IMR-90 (cell line): Measurements from ENCODE around the gene AMN. TPM values are rescaled to one million over a fixed set of nuclear protein-coding genes. Genes with fewer than 3 reads are reported as not detected.

Experiments
- ATAC-seq: fragments of 200-7000 bp; cut with Tn5 transposase; 2 replicates; pipeline ENCODE4 v1.9.1; 2020; ENCODE audit warnings: low read depth, mild to moderate bottlenecking, moderate library complexity
- BruUV-seq: library from RNA; stranded (reverse); fragments of 400-500 nt; replicated peaks from 2 replicates; lab custom pipeline; 2021; lab: Mats Ljungman, UMichigan
- CTCF ChIA-PET: fragments of 300-600 bp; formaldehyde crosslinking; extraction: SDS; loops from one replicate; lab custom pipeline; 2021; ENCODE audit warnings: antibody characterized with exemption; lab: Yijun Ruan, JAX
- POLR2A ChIA-PET: fragments of 300-600 bp; sonication (Branson Sonifier 250); formaldehyde crosslinking; loops from one replicate; lab custom pipeline; 2022; ENCODE audit warnings: antibody characterized with exemption; ENCODE audit not compliant: unreplicated experiment; lab: Charles Lee
- DNase-seq: peaks from one replicate; pipeline ENCODE4 v3.0.0; 2013
- H2AFZ ChIP-seq: replicated peaks from 2 replicates; pipeline ENCODE3; 2013; ENCODE audit warnings: low read length, mild to moderate bottlenecking; ENCODE audit not compliant: poor library complexity
- H2AK5ac ChIP-seq: 2 replicates; pipeline ENCODE4 v1.6.1; 2013; ENCODE audit warnings: low read depth, low read length, inconsistent platforms
- H2AK9ac ChIP-seq: replicated peaks from 2 replicates; pipeline ENCODE3; 2013; ENCODE audit warnings: mild to moderate bottlenecking, low read depth, low read length, moderate library complexity; ENCODE audit not compliant: poor library complexity
- H2BK120ac ChIP-seq: 2 replicates; pipeline ENCODE4 v1.6.1; 2013; ENCODE audit warnings: low read depth, low read length, inconsistent platforms
- H2BK15ac ChIP-seq: 3 replicates; pipeline ENCODE4 v1.6.1; 2013; ENCODE audit warnings: low read depth, low read length, inconsistent platforms
- H2BK20ac ChIP-seq: 2 replicates; pipeline ENCODE4 v1.6.1; 2013; ENCODE audit warnings: low read depth, mild to moderate bottlenecking, inconsistent platforms, low read length, moderate library complexity
- H2BK5ac ChIP-seq: 2 replicates; pipeline ENCODE4 v1.6.1; 2013; ENCODE audit warnings: mild to moderate bottlenecking, low read depth, low read length, inconsistent platforms; ENCODE audit not compliant: poor library complexity, severe bottlenecking
- H3K14ac ChIP-seq: replicated peaks from 2 replicates; pipeline ENCODE4 v1.6.1; 2013; ENCODE audit warnings: low read depth, low read length, inconsistent platforms
- H3K18ac ChIP-seq: 2 replicates; pipeline ENCODE4 v1.6.1; 2013; ENCODE audit warnings: low read depth, low read length, control low read depth
- H3K23ac ChIP-seq: 2 replicates; pipeline ENCODE4 v1.6.1; 2013; ENCODE audit warnings: low read depth, low read length, inconsistent platforms
- H3K27ac ChIP-seq: 2 replicates; pipeline ENCODE4 v1.5.1; 2013; ENCODE audit warnings: mild to moderate bottlenecking, control low read depth, low read length; ENCODE audit not compliant: insufficient read depth
- H3K27me3 ChIP-seq: 2 replicates; pipeline ENCODE4 v1.6.1; 2013; ENCODE audit warnings: low read length; ENCODE audit not compliant: control insufficient read depth, insufficient read depth
- H3K36me3 ChIP-seq: 2 replicates; pipeline ENCODE4 v1.6.1; 2013; ENCODE audit warnings: low read length, mixed read lengths; ENCODE audit not compliant: control insufficient read depth, insufficient read depth
- H3K4ac ChIP-seq: 2 replicates; pipeline ENCODE4 v1.6.1; 2013; ENCODE audit warnings: low read depth, low read length, inconsistent platforms
- H3K4me1 ChIP-seq: 2 replicates; pipeline ENCODE4 v1.6.1; 2013; ENCODE audit warnings: low read length, mixed read lengths; ENCODE audit not compliant: control insufficient read depth, insufficient read depth
- H3K4me2 ChIP-seq: 2 replicates; pipeline ENCODE4 v1.6.1; 2013; ENCODE audit warnings: low read depth, mild to moderate bottlenecking, control low read depth, low read length, moderate library complexity
- H3K4me3 ChIP-seq: 2 replicates; pipeline ENCODE4 v1.5.1; 2013; ENCODE audit warnings: low read depth, mild to moderate bottlenecking, control low read depth, low read length, moderate library complexity; ENCODE audit not compliant: insufficient read depth
- H3K56ac ChIP-seq: 2 replicates; pipeline ENCODE4 v1.6.1; 2013; ENCODE audit warnings: low read length, inconsistent platforms; ENCODE audit not compliant: insufficient read depth; ENCODE audit errors: extremely low read depth
- H3K79me1 ChIP-seq, 2 experiments: 2 replicates each; pipeline ENCODE4 v1.6.1; 2013; ENCODE audit warnings: low read length in 2 of 2, inconsistent platforms in 1 of 2, low read depth in 1 of 2
- H3K9ac ChIP-seq: 2 replicates; pipeline ENCODE4 v1.6.1; 2013; ENCODE audit warnings: low read depth, low read length, control low read depth
- H3K9me1 ChIP-seq: 2 replicates; pipeline ENCODE4 v1.6.1; 2013; ENCODE audit warnings: low read length, inconsistent platforms; ENCODE audit not compliant: insufficient read depth
- H3K9me3 ChIP-seq: 2 replicates; pipeline ENCODE4 v1.6.1; 2013; ENCODE audit warnings: low read length; ENCODE audit not compliant: control insufficient read depth, insufficient read depth
- H4K20me1 ChIP-seq: 2 replicates; pipeline ENCODE4 v1.6.1; 2013; ENCODE audit warnings: low read length, inconsistent platforms; ENCODE audit not compliant: insufficient read depth
- H4K5ac ChIP-seq: 2 replicates; pipeline ENCODE4 v1.6.1; 2013; ENCODE audit warnings: mild to moderate bottlenecking, low read depth, low read length, control low read depth
- H4K8ac ChIP-seq, 2 experiments: 2 replicates each; pipeline ENCODE4 v1.6.1; 2013; ENCODE audit warnings: low read depth in 2 of 2, low read length in 2 of 2, control low read depth in 1 of 2, inconsistent platforms in 1 of 2
- H4K91ac ChIP-seq: 2 replicates; pipeline ENCODE4 v1.6.1; 2013; ENCODE audit warnings: low read depth, low read length, inconsistent platforms; ENCODE audit not compliant: insufficient read depth
- RCOR1 ChIP-seq: IDR thresholded peaks from 2 replicates; pipeline ENCODE4 v1.6.1; 2012; ENCODE audit warnings: mild to moderate bottlenecking, low read length, improper control_type of control experiment; ENCODE audit not compliant: insufficient replicate concordance
- WGBS, 2 experiments: methylation state at CpG; one replicate each; pipeline versions ENCODE4 v1.1.5 to v1.1.7; 2013; ENCODE audit warnings: missing lambda C conversion rate in 2 of 2; ENCODE audit not compliant: insufficient read length in 1 of 2; ENCODE audit errors: extremely low coverage in 2 of 2; 5-methylcytosine and 5-hydroxymethylcytosine counted together
- dilution Hi-C: fragments of 300-500 bp; cut with HindIII; formaldehyde crosslinking; loops from one replicate; pipeline ENCODE4 v1.14.3; 2018; ENCODE audit warnings: low sequenced_read_pairs; ENCODE audit not compliant: unreplicated experiment
- in situ Hi-C: fragments of 300-500 bp; cut with MboI; formaldehyde crosslinking; loops from 3 replicates; pipeline ENCODE4 v1.14.3; 2019; ENCODE audit warnings: low sequenced_read_pairs, inconsistent platforms, mixed read lengths
- intact Hi-C: fragments of 100-400 bp; cut with micrococcal nuclease; formaldehyde crosslinking; loops from 2 replicates; pipeline ENCODE4 v1.10.0; 2022
- polyA plus RNA-seq, 3 experiments: library from polyadenylated mRNA; depleted of rRNA; stranded (reverse); fragments of >200 nt; gene quantifications; 2 replicates each; pipeline ENCODE4 v1.2.3, GENCODE V29; 2012; ENCODE audit warnings: low replicate concordance in 1 of 3
- total RNA-seq: library from RNA; depleted of rRNA; stranded (reverse); fragments of >200 nt; gene quantifications from 2 replicates; pipeline ENCODE4 v1.2.3, GENCODE V29; 2012
- TF ChIP-seq, protein P1 (sequence below): conservative IDR thresholded peaks from 2 replicates; pipeline ENCODE4 v1.5.1; 2012; ENCODE audit warnings: mild to moderate bottlenecking, low read depth, low read length, improper control_type of control experiment

AMN gene
- total and polyA plus RNA-seq, 2 of the 4 experiments (the other 2 are of a cell fraction), result under 0.01 to 0.24 TPM

DNA sequence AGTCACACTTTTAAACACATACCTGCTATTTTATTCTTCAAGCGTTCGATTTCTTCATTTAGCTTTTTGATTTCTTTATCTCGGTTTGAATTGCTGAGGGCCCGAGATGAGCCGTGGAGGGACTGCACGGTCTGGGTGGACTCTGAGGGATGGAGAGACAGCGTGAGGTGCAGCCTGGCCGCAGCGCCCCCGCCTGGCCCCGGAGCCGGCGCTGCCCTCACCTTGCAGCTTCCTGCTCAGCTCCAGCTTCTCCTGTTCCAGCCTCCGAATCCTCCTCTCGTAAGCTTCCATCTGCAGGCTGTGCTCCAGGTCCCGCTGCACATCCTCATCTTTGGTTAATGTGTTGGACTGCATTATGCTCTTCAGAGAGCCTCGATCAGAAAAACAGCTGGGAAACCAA, 53.2 kb downstream of the AMN start:
- intact Hi-C loops, result loop anchor here (5.0 kb wide), 1 partner anchor 82 kb away; the partner anchor contains the start of gene CDC42BPB
- DNase-seq (no peak), ATAC-seq (no peak)
- Histone ChIP-seq H2AK5ac (no peak overlapping the region), H3K27me3 (no peaks in the 10 kb centered on the region), H2AK9ac (no peak overlapping the region), H3K56ac (no peak overlapping the region), H3K9me3 (no peaks in the 10 kb centered on the region), H3K36me3 (peaks cover 61% of the 10 kb centered on the region), H3K4ac (no peak overlapping the region), H3K23ac (no peak overlapping the region), H3K9me1 (0 out of 2 replicates have a peak, but pooled peaks cover 2% of the 10 kb centered on the region), H2AFZ (no peak overlapping the region), H4K91ac (no peak overlapping the region), H3K4me3 (no peak overlapping the region), H4K20me1 (peaks cover 6% of the 10 kb centered on the region), H3K79me1 (peaks cover 12 to 23% of the 10 kb centered on the region in 2 experiments), H2BK20ac (no peak overlapping the region), H3K4me1 (no peaks in the 10 kb centered on the region), H3K27ac (no peak overlapping the region), H3K9ac (no peak overlapping the region), H3K14ac (no peak overlapping the region), H3K4me2 (no peak overlapping the region), H3K18ac (no peak overlapping the region), H4K8ac (no peak overlapping the region), H2BK120ac (no peak overlapping the region), H2BK5ac (no peak overlapping the region), H2BK15ac (no peak overlapping the region), H4K5ac (no peak overlapping the region)
- dilution Hi-C loops, result no loop called here
- CTCF ChIA-PET, result no interaction called here
- in situ Hi-C loops, result no loop called here
- TF ChIP-seq RCOR1, result no peak
- TF ChIP-seq, protein P1, sequence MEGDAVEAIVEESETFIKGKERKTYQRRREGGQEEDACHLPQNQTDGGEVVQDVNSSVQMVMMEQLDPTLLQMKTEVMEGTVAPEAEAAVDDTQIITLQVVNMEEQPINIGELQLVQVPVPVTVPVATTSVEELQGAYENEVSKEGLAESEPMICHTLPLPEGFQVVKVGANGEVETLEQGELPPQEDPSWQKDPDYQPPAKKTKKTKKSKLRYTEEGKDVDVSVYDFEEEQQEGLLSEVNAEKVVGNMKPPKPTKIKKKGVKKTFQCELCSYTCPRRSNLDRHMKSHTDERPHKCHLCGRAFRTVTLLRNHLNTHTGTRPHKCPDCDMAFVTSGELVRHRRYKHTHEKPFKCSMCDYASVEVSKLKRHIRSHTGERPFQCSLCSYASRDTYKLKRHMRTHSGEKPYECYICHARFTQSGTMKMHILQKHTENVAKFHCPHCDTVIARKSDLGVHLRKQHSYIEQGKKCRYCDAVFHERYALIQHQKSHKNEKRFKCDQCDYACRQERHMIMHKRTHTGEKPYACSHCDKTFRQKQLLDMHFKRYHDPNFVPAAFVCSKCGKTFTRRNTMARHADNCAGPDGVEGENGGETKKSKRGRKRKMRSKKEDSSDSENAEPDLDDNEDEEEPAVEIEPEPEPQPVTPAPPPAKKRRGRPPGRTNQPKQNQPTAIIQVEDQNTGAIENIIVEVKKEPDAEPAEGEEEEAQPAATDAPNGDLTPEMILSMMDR, result 0 out of 2 replicates have a peak, but pooled peaks have one; percentile 5
- no TSS peak for BruUV-seq
- POLR2A ChIA-PET, result no interaction called here
- 100% methylated on average over 4 of the region's 17 CpGs; no CpG with 5 or more reads in 1 of the 2 experiments for WGBS, 2 experiments
